Small intestine (tissue), 7 donors: Measurements from ENCODE around the gene CCNL1. TPM values are rescaled to one million over a fixed set of nuclear protein-coding genes. Genes with fewer than 3 reads are reported as not detected.
A peak's percentile ranks its signal among the peaks of the same experiment; 100 is the strongest.
"Not testable (repeated sequence)": the region's sequence is repeated elsewhere in the genome, so short reads cannot be mapped to it uniquely, and the experiment has no call there.

Experiments
- DNase-seq, 2 donors: peaks; one replicate each; pipeline versions ENCODE4 v3.0.0 to v3.0.0-alpha.2; 2013
- FAIRE-seq: peaks from 2 replicates; lab custom pipeline; 2012; peaks lifted over from hg19 to GRCh38; lab: Jason Lieb, UNC
- H3K27ac ChIP-seq, 3 donors: one replicate each; pipeline ENCODE4 v1.5.1; 2013; ENCODE audit warnings: low read length in 2 of 3, mild to moderate bottlenecking in 2 of 3, control low read depth in 1 of 3, inconsistent platforms in 1 of 3, low read depth in 1 of 3, moderate library complexity in 1 of 3
- H3K27me3 ChIP-seq, 3 donors: one replicate each; pipeline ENCODE4 v1.6.1; 2013; ENCODE audit warnings: low read length in 3 of 3, inconsistent platforms in 1 of 3; ENCODE audit not compliant: control insufficient read depth in 3 of 3, insufficient read depth in 3 of 3
- H3K36me3 ChIP-seq, 3 donors: one replicate each; pipeline ENCODE4 v1.6.1; 2013; ENCODE audit warnings: low read length in 3 of 3, inconsistent platforms in 1 of 3, low read depth in 1 of 3, mild to moderate bottlenecking in 1 of 3, moderate library complexity in 1 of 3; ENCODE audit not compliant: control insufficient read depth in 3 of 3, insufficient read depth in 2 of 3
- H3K4me1 ChIP-seq, 3 donors: one replicate each; pipeline ENCODE4 v1.6.1; 2013; ENCODE audit warnings: low read length in 2 of 3, inconsistent platforms in 1 of 3, low read depth in 1 of 3, mild to moderate bottlenecking in 1 of 3, moderate library complexity in 1 of 3; ENCODE audit not compliant: control insufficient read depth in 3 of 3, insufficient read depth in 2 of 3
- H3K4me3 ChIP-seq, 3 donors: one replicate each; pipeline ENCODE4 v1.5.1; 2013; ENCODE audit warnings: low read length in 3 of 3, control low read depth in 1 of 3, inconsistent platforms in 1 of 3, low read depth in 1 of 3, mild to moderate bottlenecking in 1 of 3, moderate library complexity in 1 of 3
- H3K9me3 ChIP-seq, 2 donors: one replicate each; pipeline ENCODE4 v1.6.1; 2013; ENCODE audit warnings: low read depth in 1 of 2, low read length in 1 of 2; ENCODE audit not compliant: control insufficient read depth in 2 of 2, insufficient read depth in 1 of 2
- WGBS, 3 donors: extraction: QIAGEN DNeasy Blood & Tissue Kit; methylation state at CpG; one replicate each; pipeline ENCODE4 v1.1.7; 2013; 5-methylcytosine and 5-hydroxymethylcytosine counted together
- polyA plus RNA-seq, 4 donors: library from polyadenylated mRNA; stranded (reverse) in 3 of 4; unstranded in 1 of 4; fragments of 200-250 nt in 3 of 4; fragments of 120-200 nt in 1 of 4; gene quantifications; one replicate each; pipeline versions ENCODE4 v1.2.1 to v1.2.3, GENCODE V29; 2013
- donor health status: healthy with polysubstance abuse.
- donor health status: control.
- donor health status: control.
- donor health status: Bipolar disorder and iron deficiency.
- donor health status: healthy.

The CCNL1 gene
- polyA plus RNA-seq, 4 donors: 46.6 to 214 (median 118) TPM

DNA sequence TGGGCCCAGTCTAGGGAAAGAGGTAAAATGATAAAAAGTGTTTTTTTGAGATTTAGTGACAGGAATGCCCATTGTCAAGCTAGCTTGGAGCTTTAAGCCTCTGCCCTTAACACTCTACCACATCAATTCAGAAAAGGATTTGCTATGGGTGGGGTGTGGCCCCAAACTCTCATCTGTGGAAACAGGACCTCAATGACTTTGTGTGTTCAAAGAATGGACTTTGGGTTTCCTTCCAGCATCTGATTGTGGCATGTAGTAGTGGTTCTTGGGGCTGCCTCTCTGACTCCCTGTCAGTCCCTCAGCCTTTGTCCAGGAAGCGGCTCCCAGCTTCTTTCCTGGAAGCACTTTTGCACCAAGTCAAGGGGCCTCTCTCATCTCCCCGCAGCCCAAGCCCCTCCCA is 56.1 kb downstream of the CCNL1 start:
- Histone ChIP-seq H3K4me3 (no peak overlapping the region), H3K36me3 (no peaks in the 10 kb centered on the region), H3K27me3 (no peaks in the 10 kb centered on the region), H3K27ac (peak overlapping the region in 1 of 3 donors; percentile 25), H3K9me3 (no peaks in the 10 kb centered on the region), H3K4me1 (peaks cover 0 to 9% (median 3%) of the 10 kb centered on the region in 3 donors)
- DNase-seq: peak in 1 of 2 donors; percentile 22
- no peak for FAIRE-seq
- 64 to 75% (median 69%) methylated on average over 2 of the region's 2 CpGs for WGBS, 3 donors

DNA sequence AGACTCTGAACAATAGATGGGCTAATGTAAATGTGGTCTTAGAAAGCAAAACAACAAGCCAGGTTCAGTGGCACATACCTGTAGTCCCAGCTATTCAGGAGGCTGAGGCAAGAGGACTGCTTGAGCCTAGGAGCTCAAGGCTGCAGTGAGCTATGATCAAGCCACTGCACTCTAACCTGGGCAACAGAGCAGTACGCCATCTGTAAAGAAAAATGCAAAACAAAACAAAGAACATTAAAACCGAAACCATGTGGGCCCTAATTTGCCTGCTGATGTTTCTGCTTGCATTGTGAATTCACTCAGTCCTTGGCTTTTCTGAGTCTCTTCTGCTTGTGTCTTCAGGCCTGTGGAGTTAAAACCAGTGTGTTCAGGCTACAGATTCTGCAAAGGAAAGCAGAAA is 56.7 kb downstream of the CCNL1 start:
- Histone ChIP-seq H3K27me3 (no peaks in the 10 kb centered on the region), H3K36me3 (no peaks in the 10 kb centered on the region), H3K27ac (peak overlapping the region in 1 of 3 donors; percentile 25), H3K4me3 (no peak overlapping the region), H3K4me1 (peaks cover 0 to 9% (median 3%) of the 10 kb centered on the region in 3 donors), H3K9me3 (no peaks in the 10 kb centered on the region)
- FAIRE-seq (no peak), DNase-seq (no peak)
- WGBS, 3 donors: 53 to 67% (median 62%) methylated on average over 2 of the region's 2 CpGs

DNA sequence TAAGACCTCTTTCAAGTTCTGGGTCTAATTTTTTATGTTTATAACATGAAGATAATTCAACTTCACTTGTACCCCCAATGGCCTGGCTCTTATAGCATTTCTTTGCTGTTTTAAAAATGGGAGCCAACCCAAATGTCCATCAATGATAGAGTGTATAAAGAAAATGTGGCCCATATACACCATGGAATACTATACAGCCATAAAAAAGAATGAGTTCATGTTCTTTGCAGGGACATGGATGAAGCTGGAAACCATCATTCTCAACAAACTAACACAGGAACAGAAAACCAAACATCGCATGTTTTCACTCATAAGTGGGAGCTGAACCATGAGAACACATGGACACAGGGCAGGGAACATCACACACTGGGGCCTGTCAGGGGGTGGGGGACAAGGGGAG is 57.4 kb downstream of the CCNL1 start:
- WGBS, 3 donors: 94 to 100% (median 95%) methylated on average over 1 of the region's 1 CpG
- not testable (repeated sequence) for H3K4me1 ChIP-seq, H3K9me3 ChIP-seq, H3K27ac ChIP-seq, H3K4me3 ChIP-seq, H3K27me3 ChIP-seq, H3K36me3 ChIP-seq, DNase-seq, FAIRE-seq

DNA sequence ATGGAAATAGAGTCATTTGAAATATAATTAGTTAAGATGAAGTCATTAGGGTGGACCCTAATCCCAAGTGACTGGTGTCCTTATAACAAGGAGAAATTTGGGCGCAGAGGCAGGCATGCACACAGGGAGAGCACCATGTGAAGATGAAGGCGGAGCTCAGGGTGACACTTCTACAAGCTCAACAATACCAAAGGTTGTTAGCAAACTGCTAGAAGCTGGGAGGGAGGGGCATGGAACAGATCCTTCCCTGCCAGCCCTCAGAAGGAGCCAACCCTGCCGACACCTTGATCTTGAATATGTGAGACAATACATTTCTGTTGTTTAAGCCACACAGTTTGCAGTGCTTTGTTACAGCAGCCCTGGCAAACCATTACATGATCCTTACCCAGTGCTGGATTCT is 57.8 kb downstream of the CCNL1 start:
- H3K27ac ChIP-seq: no peak overlapping the region
- H3K4me1 ChIP-seq: peaks cover 0 to 7% (median 3%) of the 10 kb centered on the region in 3 donors
- 77 to 89% (median 87%) methylated on average over 3 of the region's 3 CpGs for WGBS, 3 donors
- no peak overlapping the region for H3K4me3 ChIP-seq
- no peaks in the 10 kb centered on the region for H3K9me3 ChIP-seq
- H3K27me3 ChIP-seq: no peaks in the 10 kb centered on the region
- DNase-seq (peak in 1 of 2 donors; percentile 34), FAIRE-seq (no peak)
- no peaks in the 10 kb centered on the region for H3K36me3 ChIP-seq

DNA sequence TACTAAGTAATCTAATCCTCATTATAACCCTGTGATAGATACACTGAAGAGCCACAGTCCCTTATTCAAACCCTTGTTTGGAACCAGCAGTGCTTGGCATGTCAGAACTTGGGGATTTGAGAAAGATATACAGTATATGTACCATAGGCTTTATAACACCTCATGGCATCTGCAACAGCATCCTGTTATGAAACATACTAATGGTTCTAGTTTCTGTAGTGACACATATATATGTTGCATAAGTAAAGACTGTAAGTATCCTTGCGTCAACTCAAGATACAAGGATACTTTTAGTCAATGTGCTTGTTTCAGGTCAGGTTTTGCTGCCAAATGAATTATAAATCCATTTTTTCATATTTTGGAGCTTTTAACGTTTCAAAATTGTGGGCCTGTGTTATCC is 58.5 kb downstream of the CCNL1 start:
- FAIRE-seq (no peak), DNase-seq (no peak)
- 90 to 92% (median 91%) methylated on average over 2 of the region's 2 CpGs for WGBS, 3 donors
- no peaks in the 10 kb centered on the region for H3K36me3 ChIP-seq
- H3K9me3 ChIP-seq: no peaks in the 10 kb centered on the region
- no peak overlapping the region for H3K4me3 ChIP-seq
- H3K27me3 ChIP-seq: no peaks in the 10 kb centered on the region
- H3K4me1 ChIP-seq: peaks cover 0 to 7% (median 3%) of the 10 kb centered on the region in 3 donors
- no peak overlapping the region for H3K27ac ChIP-seq

DNA sequence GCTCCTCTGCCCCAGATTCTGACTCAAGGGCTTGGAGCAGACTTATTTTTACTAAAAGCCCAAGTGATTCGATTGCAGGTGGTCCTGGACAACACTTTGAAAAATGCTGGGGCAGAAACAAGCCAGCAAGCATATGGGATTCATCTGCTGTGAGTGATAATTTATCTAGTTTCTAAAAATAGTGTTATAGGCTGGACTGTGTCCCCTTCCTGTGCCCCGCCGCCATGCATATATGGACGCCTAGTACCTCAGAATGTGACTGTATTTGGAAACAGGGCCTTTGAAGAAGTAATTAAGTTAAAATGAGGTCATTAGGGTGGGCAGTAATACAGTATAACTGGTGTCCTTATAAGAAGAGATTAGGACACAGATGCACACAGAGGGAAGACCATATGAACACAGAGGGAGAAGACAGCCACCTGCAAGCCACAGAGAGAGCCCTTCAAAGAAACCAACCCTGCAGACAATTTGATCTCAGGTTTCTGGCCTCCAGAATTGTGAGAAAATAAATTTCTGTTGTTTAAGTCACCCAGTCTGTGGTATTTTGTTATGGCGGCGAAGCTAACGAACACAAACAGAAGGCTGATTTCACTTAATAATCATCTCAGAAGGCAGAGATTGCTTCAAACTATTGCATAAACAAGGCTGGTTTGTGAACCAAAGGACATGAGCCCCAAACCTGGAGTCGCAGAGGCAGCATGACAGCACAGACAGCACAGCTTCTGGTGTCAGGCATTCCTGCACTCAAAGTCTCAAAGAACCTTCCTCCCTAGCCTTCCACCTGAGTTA is 59.1 kb downstream of the CCNL1 start:
- H3K27me3 ChIP-seq: no peaks in the 10 kb centered on the region
- H3K36me3 ChIP-seq: no peaks in the 10 kb centered on the region
- H3K4me1 ChIP-seq: peaks cover 0 to 7% (median 3%) of the 10 kb centered on the region in 3 donors
- no peak overlapping the region for H3K4me3 ChIP-seq
- H3K27ac ChIP-seq: no peak overlapping the region
- DNase-seq: no peak
- no peak for FAIRE-seq
- 79 to 87% (median 87%) methylated on average over 8 of the region's 8 CpGs for WGBS, 3 donors
- no peaks in the 10 kb centered on the region for H3K9me3 ChIP-seq

DNA sequence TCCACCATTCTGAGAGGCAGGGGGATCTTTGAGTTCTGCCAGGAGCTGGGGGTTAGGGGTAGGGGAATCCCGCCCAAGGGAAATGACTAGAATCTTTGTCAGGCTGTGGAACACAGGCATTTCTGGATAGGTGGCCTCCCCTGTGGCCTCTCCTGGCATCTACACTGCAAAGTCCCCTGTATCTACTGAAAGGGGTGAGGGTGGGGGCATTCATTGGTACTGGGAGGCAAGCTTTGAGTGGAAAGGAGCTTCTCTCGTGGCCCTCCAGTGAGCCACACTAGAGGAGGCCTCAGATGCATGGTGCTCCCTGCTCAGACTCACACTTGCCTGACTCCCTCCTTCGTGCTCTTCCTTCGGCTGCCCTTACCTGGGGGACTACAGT is 59.9 kb downstream of the CCNL1 start:
- no peaks in the 10 kb centered on the region for H3K36me3 ChIP-seq
- H3K4me1 ChIP-seq: peaks cover 0 to 7% (median 3%) of the 10 kb centered on the region in 3 donors
- 86 to 93% (median 90%) methylated on average over 4 of the region's 4 CpGs for WGBS, 3 donors
- no peak overlapping the region for H3K4me3 ChIP-seq
- H3K9me3 ChIP-seq: no peaks in the 10 kb centered on the region
- DNase-seq (no peak), FAIRE-seq (no peak)
- H3K27ac ChIP-seq: no peak overlapping the region
- H3K27me3 ChIP-seq: no peaks in the 10 kb centered on the region

DNA sequence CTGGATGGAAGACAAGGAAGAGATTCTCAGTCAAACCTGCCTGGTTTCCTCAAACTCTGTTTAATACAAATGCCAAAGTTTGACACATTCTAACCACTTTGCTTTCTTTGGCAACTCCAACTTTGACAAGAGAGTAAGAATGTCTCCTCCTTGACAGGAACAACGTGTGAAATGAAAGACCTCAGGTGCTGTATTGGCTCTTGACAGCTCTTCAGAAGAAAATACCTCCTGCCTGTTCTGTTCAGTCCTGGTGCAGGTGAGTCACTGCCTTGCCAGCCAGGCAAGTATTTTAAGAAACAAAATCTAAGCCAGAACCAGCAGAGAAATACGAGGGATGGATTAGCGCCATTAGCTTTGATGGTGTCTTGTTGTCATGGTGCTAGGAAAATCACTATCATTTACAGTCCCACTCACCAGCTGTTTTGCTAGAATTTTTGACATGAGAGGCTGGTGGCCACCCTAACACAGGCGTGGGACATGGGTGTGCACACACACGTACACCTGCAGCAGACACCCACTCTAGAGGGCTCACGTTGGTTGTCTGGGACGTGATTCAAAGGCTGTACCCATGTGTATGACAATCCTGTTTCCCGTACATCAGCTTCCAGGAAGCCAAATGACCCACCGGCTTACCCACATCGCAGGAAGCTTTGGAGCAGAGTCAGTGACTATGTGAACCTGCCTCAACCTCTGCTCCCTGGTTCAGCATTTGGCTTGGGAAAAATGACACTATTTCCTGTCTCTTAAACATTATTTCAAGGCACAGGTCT is 60.4 kb downstream of the CCNL1 start:
- FAIRE-seq (no peak), DNase-seq (no peak)
- 81 to 83% (median 83%) methylated on average over 10 of the region's 10 CpGs for WGBS, 3 donors
- H3K36me3 ChIP-seq: no peaks in the 10 kb centered on the region
- no peak overlapping the region for H3K4me3 ChIP-seq
- no peaks in the 10 kb centered on the region for H3K27me3 ChIP-seq
- H3K9me3 ChIP-seq: no peaks in the 10 kb centered on the region
- peaks cover 0 to 8% (median 3%) of the 10 kb centered on the region in 3 donors for H3K4me1 ChIP-seq
- H3K27ac ChIP-seq: no peak overlapping the region
